Astrocyte of the cerebellum (primary cell): Measurements from ENCODE around the gene HDAC9.

Experiments used
- DNase-seq: peaks from one replicate; pipeline ENCODE4 v3.0.0-alpha.2; 2011; ENCODE audit warnings: low read depth
- H3K4me3 ChIP-seq: 2 replicates; pipeline ENCODE4 v1.5.1; 2011; ENCODE audit warnings: mild to moderate bottlenecking, low read depth, low read length, moderate library complexity
- CTCF ChIP-seq: IDR thresholded peaks from 2 replicates; pipeline ENCODE4 v1.5.1; 2012; ENCODE audit warnings: low read length, low read depth, moderate library complexity, mild to moderate bottlenecking; ENCODE audit errors: missing control alignments
- in situ Hi-C: cut with HindIII; loops from 2 replicates; pipeline ENCODE4 v1.10.0; 2017; ENCODE audit warnings: low sequenced_read_pairs

Gene HDAC9

GRCh38 chr7:18693816-18694215, 198.3 kb downstream of the HDAC9 start:
- in situ Hi-C loops: no loop called here
- no peak for DNase-seq
- TF ChIP-seq CTCF: no peak
- H3K4me3 ChIP-seq: no peak overlapping the region

- no peak overlapping the region for H3K4me3 ChIP-seq
- no peak for DNase-seq
- TF ChIP-seq CTCF: no peak
- in situ Hi-C loops: no loop called here
Observed at GRCh38 chr7:18694484-18694883, 198.9 kb downstream of the HDAC9 start.

GRCh38 chr7:18694911-18695310, 199.4 kb downstream of the HDAC9 start:
- in situ Hi-C loops: no loop called here

GRCh38 chr7:18698258-18698734, 202.7 kb downstream of the HDAC9 start:
- in situ Hi-C loops: no loop called here
- no peak overlapping the region for H3K4me3 ChIP-seq
- DNase-seq: no peak
- TF ChIP-seq CTCF: no peak

More at GRCh38 chr7:18694911-18695310, 199.4 kb downstream of the HDAC9 start:
- TF ChIP-seq CTCF: no peak
- DNase-seq: no peak
- no peak overlapping the region for H3K4me3 ChIP-seq

GRCh38 chr7:18700147-18700546, 204.6 kb downstream of the HDAC9 start:
- no peak for DNase-seq
- in situ Hi-C loops: no loop called here
- H3K4me3 ChIP-seq: no peak overlapping the region
- no peak for TF ChIP-seq CTCF

- no peak for TF ChIP-seq CTCF
- DNase-seq: no peak
- H3K4me3 ChIP-seq: no peak overlapping the region
- in situ Hi-C loops: no loop called here
Observed at GRCh38 chr7:18702071-18702829, 206.7 kb downstream of the HDAC9 start.

GRCh38 chr7:18703685-18704084, 208.1 kb downstream of the HDAC9 start:
- TF ChIP-seq CTCF: no peak
- in situ Hi-C loops: no loop called here
- DNase-seq: no peak
- no peak overlapping the region for H3K4me3 ChIP-seq
